ENCODE measurements around the gene PRRG2.

DNA sequence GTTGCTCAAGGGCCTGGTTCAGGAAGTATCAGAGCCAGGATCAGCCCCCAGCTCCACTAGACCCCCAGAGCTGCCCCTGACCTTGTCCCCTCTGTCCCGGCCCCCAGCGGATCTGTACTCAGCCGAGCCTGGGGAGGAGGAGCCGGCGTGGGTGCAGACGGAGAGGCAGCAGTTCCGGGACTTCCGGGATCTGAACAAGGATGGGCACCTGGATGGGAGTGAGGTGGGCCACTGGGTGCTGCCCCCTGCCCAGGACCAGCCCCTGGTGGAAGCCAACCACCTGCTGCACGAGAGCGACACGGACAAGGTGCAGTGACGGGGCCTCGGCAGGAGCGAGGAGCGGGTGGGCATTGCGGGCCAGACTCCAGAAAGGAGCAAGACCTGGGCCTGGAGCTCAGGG, 38.7 kb upstream of the PRRG2 start:
- TF ChIP-seq, protein P1, sequence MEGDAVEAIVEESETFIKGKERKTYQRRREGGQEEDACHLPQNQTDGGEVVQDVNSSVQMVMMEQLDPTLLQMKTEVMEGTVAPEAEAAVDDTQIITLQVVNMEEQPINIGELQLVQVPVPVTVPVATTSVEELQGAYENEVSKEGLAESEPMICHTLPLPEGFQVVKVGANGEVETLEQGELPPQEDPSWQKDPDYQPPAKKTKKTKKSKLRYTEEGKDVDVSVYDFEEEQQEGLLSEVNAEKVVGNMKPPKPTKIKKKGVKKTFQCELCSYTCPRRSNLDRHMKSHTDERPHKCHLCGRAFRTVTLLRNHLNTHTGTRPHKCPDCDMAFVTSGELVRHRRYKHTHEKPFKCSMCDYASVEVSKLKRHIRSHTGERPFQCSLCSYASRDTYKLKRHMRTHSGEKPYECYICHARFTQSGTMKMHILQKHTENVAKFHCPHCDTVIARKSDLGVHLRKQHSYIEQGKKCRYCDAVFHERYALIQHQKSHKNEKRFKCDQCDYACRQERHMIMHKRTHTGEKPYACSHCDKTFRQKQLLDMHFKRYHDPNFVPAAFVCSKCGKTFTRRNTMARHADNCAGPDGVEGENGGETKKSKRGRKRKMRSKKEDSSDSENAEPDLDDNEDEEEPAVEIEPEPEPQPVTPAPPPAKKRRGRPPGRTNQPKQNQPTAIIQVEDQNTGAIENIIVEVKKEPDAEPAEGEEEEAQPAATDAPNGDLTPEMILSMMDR (IDR thresholded peaks at IDR 0.05): no peak
- TF ChIP-seq POLR2AphosphoS5 (IDR thresholded peaks at IDR 0.05) (no peak), POLR2A (IDR thresholded peaks at IDR 0.05) (no peak)
